HG03095 (cell line): ENCODE results near the gene CAMK2G.
"Not testable (repeated sequence)": the region's sequence is repeated elsewhere in the genome, so short reads cannot be mapped to it uniquely, and the experiment has no call there.

Source experiments
- ATAC-seq: cut with Tn5 transposase; IDR thresholded peaks from one replicate; pipeline ENCODE4 v1.9.1; 2021; ENCODE audit warnings: moderate library complexity; ENCODE audit not compliant: unreplicated experiment

The CAMK2G gene

DNA sequence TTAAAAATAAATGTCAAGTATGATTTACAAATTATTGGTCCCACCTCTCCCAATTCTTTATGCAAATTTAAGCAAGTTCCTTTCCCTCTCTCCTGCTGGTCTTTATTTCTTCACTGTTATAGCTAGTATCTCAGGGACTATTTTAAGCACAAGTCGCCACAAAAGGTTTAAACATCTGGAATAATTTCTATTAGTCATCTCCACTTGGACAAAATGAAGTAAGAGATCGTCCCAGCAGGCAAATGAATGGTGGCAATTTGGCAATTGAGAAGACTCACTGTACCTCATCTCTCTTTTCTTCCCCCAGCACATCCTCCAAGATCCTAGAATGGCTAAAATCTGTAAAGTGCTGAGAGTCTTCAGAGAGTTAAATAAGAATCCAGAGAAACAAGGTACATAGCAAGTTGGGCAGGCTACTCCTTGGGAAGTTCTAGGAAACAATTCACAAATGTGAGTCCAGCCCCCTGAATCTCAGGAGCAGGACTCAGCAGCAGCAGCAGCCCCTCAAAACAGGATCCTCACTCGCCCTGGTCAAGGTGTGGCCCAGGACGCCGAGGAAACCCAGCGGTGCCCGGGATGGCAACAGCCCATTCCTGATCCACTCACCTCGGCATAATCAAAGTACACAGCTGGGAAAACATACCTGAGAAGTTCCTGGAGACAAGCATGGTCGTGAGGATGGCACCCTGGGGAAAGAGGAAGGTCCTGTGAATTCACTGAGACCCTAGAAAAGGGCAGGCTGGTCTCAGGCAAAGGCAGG lies 32.6 kb downstream of the CAMK2G start:
- no peak for ATAC-seq

DNA sequence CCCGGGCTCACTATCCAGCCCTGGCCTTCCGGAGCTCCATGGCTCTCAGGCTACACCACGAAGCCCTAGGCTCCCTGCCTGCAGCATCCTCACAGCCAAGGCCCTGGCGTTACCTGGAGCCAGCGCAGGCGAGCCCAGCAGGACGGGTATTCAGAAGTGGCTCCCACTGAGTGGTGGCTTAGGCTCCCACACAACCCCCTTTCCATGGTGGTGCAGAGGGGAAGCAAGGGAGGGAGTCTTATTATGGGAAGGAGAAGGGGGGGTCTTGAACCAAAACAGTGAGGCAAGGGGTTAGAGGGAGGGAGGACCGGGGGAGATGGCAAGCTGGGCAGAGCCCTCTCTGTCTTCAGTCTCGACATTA lies 33.3 kb downstream of the CAMK2G start:
- ATAC-seq: no peak

DNA sequence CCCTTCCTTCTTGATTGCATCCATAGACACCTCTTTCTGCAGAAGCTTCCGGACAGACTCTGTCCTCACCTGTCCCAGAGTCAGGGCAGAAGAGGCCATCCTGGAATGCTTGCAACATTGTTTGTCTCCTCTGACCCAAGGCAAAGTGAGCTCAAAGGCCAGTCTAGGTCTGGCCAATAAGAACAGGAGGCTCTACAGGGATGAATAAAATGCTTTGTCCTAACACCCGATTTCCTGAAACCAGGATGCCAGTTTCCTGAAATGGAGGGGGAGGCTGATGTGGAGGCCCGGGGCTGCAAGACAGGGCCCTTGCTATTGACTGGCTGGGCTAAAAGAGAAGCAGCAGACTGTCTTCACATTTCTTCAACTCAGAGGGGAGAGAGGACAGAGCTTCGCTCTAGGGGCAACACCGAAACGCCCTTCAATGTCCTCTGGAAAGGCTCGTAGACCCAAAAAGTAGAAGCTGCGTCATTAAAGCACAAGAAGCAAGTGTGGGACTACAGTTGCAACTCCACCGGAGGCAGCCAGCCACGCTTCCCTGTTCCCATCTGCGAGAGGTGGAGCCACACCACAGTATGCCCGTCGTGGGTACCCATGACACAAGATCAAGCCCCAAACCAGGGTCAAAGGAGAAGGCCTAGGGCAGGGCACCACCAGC lies 33.8 kb downstream of the CAMK2G start:
- no peak for ATAC-seq

DNA sequence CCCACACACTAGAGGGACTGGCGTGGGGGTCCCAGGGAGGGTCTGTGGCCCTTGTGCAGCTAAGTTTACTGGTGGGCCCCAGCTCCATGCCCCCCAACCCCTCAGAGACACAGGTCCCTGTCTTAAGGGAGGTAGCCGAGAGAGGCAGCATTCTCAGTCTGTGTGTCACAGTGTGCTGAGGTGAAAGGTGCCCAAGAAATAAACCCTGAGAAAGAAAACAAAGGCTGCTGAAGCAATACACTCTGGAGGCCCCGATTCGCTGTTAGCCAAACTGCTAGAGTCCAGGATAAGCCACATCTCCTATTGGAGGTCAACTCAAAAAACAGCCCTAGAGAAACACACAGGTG lies 34.3 kb downstream of the CAMK2G start:
- ATAC-seq: no peak

DNA sequence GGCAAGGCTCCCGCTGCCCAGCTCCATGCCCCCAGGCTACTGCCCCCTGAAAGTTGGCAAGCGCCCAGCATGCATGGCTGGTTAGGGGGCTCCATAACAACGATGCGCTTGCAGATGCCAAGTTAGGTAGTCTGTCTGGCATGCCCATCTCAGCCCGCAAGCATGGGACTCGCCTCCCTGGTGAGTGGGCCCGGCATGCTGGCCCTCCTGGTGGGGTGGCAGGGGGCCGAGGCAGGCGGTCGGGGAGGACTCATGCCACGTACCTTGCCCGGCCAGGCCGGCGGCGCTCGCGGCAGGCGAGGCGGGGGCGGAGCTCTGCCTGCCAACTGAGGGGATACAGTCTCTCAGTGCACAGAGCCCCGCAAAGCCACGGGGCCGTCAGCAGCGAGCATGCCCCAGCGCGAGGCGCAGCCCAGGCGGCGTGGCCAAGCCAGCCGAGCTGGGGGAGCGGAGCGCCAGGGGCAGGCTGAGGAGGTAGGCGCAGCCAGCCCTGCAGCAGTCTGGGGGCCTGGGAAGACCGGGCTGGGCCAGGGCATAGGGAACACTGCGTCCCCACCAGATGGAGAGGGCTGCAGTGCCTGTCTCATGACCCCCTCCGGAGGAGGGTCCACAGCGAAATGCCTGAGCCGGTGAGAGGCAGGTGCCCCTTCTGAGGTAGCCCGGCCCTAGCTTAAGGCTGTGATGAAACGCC lies 34.9 kb downstream of the CAMK2G start:
- no peak for ATAC-seq

DNA sequence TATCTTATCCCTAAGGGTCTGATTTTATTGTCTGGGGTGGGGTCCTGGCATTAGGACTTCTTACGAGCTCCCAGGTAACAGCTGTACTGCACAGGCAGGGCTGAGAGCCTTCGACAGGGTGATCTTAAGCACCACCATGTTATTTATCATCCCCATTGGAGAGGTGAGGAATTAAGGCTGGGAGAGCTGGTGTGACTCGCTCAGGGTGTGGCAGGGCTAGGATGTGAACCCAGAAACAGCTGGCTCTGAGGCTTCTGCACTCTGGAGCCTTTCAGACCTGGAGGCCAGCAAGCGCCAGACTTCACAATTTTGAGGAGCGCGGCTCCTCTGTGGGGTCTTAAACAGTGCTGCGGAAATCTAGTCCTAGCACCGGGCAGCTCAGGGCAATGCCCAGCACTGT lies 35.5 kb downstream of the CAMK2G start:
- ATAC-seq: no peak

DNA sequence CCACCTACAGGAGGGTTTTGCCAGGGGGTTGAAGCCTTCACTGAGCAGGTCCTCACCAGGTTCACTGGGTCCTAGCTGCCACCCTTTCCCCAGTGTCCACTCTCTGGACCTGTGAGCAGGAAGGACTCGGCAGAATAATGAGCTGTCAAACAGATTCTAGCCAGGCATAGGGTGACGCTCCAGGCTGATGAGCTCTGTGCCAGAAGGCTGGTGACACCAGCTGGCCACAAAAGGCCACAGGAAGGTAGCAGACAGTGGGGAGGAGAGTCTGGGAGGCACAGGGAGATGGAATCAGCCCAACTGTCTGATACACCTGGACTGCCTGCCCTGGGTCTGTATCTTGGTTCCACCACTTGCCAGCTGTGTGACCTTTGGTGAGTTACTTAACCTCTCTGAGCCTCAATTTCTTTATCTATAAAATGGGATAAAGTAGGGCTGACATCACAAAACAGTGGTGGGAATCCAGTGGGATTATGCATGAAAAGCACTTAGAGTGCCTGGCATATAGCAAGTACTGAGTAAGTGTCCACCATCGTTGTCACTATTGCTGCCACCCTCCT lies 36.3 kb downstream of the CAMK2G start:
- ATAC-seq: no peak

DNA sequence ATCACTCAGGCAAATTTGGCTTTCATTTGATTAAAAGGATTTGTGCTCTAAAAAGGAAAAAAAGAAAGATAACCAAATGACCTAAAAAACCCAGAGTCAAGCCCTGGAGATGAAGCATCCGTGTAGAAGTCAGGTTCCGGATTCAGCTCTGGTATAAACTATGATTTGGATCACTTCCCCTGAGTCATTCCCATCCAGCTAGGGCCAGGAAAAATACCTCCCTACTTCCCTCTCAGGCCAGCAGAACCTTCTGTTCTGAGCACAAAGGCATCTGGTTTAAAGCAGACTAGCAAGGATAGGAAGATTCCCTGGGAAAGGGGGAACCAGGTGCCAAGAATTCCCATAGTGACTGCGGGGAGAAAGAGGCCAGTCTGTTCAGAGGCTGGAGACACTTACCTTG lies 37.3 kb downstream of the CAMK2G start:
- ATAC-seq: no peak

DNA sequence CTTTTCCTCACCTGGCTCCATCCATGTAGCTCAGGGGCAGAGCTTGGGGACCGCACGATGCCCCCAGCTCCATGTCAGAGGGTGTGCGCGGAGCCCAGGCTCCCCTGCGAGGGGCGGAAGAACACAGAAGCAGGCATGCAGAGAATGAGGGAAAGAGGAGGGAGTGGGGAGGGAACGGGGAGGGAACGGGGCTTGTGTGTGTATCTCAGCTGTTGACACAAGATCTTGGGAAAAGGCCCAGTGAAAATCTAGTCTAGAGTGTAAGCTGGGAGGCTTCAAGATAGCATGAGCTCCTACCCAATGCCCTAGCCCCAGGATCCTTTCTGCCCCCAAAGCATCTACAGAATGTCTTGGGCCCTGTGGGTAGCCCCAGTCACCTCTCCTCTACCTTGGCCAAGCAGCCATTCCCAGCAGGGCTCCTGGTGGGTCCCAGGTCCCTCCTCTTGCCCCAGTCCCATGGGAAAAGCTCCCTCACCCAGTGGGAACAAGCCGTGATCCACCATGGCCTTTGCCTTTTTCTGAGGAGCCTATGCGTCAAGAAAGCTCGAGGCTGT lies 37.9 kb downstream of the CAMK2G start:
- no peak for ATAC-seq

DNA sequence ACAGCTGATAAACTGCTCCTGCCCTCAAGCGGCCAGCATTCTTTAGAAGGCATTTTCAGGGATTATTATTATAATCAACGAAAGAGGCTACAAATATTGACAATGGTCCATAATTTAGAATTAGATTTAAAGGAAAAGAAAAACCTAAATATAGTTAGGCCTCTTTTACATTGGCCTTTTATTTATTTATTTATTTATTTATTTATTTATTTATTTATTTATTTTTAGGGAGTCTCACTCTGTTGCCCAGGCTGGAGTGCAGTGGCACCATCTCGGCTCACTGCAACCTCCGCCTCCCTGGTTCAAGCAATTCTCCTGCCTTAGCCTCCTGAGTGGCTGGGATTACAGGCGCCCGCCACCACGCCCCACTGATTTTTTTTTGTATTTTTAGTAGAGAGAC lies 45.3 kb downstream of the CAMK2G start:
- not testable (repeated sequence) for ATAC-seq

DNA sequence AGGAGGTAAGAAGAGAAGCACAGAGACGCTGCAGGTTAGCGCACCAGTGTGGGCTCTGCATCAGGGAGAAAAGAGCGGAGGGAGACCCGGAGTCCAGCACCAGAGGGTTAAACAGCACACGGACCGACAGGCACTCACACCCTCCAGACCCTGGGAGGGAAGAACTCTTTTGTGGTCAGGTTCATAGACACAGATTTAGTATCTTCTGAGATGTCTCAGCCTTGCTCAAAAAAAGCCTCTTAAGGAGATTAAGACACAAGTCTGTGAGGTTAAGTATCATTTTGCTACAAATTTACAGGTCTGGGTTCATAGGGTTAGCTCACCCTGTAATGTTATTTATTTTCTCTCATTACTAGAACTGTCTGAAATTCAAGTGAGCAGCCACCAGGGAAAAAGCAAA lies 46.2 kb downstream of the CAMK2G start:
- no peak for ATAC-seq

DNA sequence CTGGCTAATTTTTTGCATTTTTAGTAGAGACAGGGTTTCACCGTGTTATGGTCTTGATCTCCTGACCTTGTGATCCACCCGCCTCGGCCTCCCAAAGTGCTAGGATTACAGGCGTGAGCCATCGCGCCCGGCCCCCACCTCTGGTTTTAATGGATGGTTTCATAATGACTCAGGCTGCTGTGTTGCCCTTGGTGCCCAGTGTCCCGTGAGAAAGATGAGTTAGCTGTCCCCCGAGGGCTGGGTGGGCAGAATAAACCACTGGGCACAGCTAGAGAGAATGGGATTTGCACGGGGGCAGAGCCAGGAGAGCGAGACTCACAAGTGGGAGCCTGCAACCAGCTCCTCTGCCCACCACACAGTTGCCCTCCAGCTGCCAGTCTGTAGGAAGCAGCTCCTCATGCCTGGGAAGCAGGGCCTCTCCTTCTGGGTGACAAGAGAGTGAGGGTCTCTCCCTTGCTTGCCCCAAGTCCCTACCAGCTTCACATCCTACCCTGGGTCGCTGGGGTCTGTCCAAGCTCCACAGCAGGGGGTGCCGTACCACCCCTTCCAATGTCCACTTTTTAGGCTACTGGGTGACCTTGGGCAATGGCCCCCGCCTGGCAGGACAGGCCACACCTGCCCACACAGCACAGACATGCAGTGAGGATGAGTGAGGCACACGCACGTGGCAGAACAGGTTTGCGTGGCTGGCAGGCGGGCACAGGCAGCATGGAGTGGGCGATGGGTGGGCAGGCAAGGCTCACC lies 46.8 kb downstream of the CAMK2G start:
- no peak for ATAC-seq

DNA sequence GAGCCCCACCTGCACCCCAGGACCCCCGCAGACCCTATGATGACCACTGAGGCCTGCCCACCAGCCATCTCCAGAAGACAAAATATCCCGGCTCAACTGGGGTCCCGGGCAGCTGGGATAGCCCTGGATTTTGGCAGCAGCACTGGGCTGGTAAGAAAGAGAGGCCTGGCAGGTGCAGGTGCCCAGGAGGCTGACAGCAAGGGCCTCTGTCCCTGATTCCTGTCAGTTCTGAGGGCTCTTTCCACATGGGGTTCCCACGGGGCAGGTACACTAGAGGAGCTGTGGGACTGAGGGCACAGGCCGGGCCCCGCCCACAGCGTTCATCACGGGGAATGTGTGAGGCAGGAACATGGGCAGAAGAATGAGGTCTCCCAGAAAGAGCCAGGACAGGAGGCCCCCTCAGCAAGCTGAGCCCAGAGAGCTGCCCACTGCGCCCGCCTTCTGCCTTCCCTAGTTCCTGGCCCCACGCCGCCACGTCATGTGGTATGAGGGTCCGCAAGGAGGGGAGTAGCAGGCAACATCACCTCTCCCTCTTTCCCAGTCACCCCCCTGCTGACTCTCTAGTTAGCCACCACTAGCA lies 50.1 kb downstream of the CAMK2G start:
- ATAC-seq: no peak

DNA sequence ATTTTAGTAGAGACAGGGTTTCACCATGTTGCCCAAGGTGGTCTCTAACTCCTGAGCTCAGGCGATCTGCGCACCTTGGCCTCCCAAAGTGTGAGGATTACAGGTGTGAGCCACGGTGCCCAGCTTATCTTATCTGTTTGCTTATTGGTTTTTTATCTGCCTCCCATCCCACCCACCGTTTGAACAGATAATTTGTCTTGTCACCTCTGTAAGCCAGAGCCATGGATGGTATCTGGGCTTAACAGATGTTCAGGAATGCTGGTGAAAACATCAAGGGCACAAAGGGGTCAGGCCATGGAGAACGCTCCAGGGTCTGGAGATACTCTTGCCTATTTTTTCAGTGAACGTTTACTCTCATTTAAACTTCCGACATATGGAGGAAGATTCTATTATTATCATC lies 51.0 kb downstream of the CAMK2G start:
- no peak for ATAC-seq

DNA sequence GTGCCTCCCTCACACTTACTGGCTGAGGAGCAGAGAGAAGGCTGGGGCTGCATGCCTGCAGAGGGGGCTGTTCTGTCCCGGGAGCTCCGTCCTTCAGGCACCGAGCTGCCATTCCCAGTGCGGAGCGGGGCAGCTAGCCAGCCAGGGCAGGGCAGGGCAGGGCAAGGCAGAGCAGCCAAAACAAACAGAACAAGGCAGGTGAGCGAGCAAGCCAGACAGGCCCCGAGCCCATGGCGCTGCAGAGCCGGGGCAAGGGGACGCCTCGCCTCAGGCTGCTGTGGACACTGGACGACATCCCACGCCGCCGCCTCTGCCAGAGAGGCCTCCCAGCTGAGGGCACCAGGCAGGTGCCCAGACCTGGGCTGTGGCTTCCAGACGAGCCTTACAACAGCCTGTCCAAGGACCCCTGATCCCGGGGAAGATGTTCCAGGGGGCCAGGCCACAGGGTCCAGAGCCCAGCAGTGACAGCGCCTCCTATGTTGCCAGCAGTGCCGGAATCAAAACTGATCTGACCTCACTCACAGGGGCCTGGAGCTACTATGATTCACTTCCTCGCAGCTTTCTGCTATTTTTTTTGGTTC lies 54.8 kb downstream of the CAMK2G start:
- no peak for ATAC-seq

DNA sequence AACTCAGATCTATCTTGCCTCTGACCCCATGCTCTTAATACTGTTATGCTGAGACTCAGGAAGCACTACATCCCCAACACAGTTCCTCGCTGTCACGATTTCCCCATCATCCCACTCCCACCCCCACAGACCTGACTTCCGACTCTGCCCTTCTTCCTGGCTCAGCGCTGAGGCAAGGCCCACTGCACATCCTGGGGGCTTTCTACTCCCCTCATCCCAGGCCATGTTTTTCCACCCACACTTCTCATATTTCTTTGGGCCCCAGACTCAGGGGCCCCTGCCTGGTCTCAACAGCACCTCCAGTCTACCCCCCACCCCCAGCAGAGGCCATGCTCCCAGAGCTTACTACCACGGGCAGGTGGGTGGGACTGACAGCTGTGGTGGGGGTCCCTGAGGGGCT lies 55.3 kb downstream of the CAMK2G start:
- ATAC-seq: no peak

DNA sequence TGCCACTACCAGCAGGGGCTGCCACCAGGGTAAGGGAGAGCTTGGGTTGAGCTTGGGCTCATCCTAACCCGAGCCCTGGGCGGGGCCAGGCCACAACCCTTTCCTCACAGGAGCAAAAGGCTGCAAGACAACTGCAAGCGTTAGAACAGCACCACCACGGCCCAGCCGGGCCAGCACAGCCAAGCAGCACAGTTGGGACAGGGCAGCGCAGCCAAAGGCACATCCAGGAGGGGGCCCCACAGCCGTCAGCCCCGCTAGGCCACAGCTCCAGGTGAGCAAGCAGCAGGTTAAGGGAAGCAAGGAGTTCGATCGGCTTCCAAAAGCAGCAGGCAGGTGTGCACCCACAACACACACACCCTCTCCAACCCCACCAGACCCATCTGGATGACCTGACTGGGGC lies 56.0 kb downstream of the CAMK2G start:
- no peak for ATAC-seq

DNA sequence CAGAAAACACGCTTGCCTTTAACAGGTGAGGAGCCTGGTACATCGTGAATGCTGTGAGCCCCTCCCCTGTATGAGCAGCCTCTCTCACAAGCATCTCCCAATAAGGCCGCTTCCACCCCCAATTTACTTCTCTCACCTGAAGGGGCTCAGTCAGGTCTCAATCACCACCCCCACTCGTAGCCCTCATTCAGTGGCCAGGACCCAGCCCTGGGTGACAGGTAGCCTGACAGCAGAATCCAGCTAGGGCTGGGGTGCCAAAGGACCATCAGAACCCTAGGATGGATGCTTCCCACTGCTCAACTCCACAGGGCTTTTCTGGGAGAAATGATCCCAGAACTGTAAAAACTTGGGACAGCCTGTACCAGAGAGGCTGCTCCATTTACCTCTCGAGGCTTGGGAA lies 56.5 kb downstream of the CAMK2G start:
- ATAC-seq: no peak

DNA sequence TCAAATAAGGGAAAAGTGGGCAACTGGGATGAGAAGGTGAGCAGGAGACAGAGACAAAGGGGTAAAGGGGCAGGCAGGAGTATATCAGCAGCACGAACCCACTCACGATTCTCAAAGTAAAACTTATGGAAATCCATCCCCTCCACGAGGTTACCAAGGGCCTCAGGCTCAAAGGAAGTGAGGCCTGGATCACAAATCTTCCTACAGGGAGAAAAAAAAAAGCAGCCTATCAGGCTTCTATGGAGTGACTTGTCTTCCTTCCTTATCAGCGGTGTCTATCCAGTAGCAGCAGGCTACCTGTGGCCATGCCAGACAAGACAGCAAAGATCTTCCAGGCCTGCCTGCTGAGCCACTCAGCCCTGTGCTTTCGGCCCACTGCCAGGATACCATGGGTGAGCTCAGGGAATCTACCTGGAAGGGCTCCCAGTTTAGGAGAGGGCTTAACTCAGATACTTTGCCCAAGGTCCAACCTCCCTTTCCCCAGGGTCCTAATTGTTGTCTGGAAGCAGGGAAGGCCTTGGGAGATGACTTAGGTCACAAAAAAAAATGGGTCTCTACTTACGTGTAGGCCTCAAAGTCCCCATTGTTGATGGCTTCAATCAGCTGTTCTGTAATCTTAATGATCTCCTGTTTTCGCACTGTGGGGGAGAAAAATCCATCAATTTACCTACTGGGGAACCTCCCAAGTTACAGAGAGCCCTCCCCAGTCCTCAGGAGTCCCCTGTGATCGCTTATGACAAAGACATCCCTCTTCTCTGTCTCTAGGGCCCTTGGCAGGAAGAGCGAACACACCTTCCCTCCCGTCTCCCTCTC lies 57.2 kb downstream of the CAMK2G start:
- no peak for ATAC-seq

DNA sequence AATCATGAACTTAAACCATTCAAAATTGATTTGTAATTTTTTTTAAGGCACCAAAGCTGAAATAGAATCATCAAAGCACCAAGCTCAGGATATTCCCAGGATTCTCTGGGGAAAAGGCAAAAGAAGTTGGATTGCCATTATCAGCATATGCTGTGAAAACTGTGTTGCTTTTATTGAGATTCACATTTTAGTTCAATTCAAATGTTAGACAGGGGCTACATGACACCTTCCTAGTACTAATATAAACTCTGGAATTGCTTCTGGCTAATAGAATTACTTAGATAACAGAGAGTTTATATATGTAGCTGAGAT lies 58.7 kb downstream of the CAMK2G start:
- no peak for ATAC-seq
